H1 (cell line): Measurements from ENCODE around the gene CCDC73. TPM values are rescaled to one million over a fixed set of nuclear protein-coding genes. Genes with fewer than 3 reads are reported as not detected.

ENCODE experiments used
- CTCF ChIA-PET: fragments of 300-600 bp; sonication (Branson Sonifier 250); formaldehyde crosslinking; loops from one replicate; lab custom pipeline; 2021; ENCODE audit not compliant: partially characterized antibody; lab: Charles Lee
- POLR2A ChIA-PET: fragments of 300-600 bp; sonication (Branson Sonifier 250); formaldehyde crosslinking; loops from one replicate; lab custom pipeline; 2021; ENCODE audit warnings: inconsistent platforms; ENCODE audit not compliant: partially characterized antibody; lab: Charles Lee
- DNase-seq, 2 experiments: peaks; one replicate each; pipeline versions ENCODE4 v3.0.0 to v3.0.0-alpha.2; 2010 to 2022; ENCODE audit warnings: low spot score in 2 of 2, low read depth in 1 of 2, mixed read lengths in 1 of 2
- FAIRE-seq: peaks from 2 replicates; lab custom pipeline; 2011; peaks lifted over from hg19 to GRCh38; lab: Jason Lieb, UNC
- H2AFZ ChIP-seq: 2 replicates; pipeline ENCODE4 v1.8.1; 2012; ENCODE audit warnings: low read length, inconsistent platforms
- H2AK5ac ChIP-seq: 2 replicates; pipeline ENCODE4 v1.6.1; 2013; ENCODE audit warnings: low read depth, low read length
- H2BK120ac ChIP-seq: replicated peaks from 2 replicates; pipeline ENCODE3; 2013; ENCODE audit warnings: low read depth, low read length, inconsistent platforms
- H2BK12ac ChIP-seq: 2 replicates; pipeline ENCODE4 v1.6.1; 2013; ENCODE audit warnings: low read depth, low read length
- H2BK15ac ChIP-seq: 2 replicates; pipeline ENCODE4 v1.6.1; 2013; ENCODE audit warnings: low read length
- H2BK20ac ChIP-seq: 2 replicates; pipeline ENCODE4 v1.6.1; 2013; ENCODE audit warnings: low read length
- H2BK5ac ChIP-seq: 2 replicates; pipeline ENCODE4 v1.6.1; 2013; ENCODE audit warnings: low read depth, low read length
- H3K14ac ChIP-seq: 2 replicates; pipeline ENCODE4 v1.6.1; 2013; ENCODE audit warnings: inconsistent platforms; ENCODE audit not compliant: insufficient read length
- H3K18ac ChIP-seq: 2 replicates; pipeline ENCODE4 v1.6.1; 2013; ENCODE audit warnings: low read length; ENCODE audit errors: extremely low read depth
- H3K23ac ChIP-seq: 2 replicates; pipeline ENCODE4 v1.6.1; 2013; ENCODE audit warnings: inconsistent platforms; ENCODE audit not compliant: insufficient read length
- H3K23me2 ChIP-seq: 2 replicates; pipeline ENCODE4 v1.6.1; 2013; ENCODE audit warnings: low read depth, low read length
- H3K27ac ChIP-seq: 2 replicates; pipeline ENCODE4 v1.6.1; 2011; ENCODE audit warnings: low read depth, low read length, inconsistent platforms
- H3K27me3 ChIP-seq, 4 experiments: replicated peaks in 1 of 4; 1 replicate in 1 of 4; 2 replicates in 3 of 4; pipeline versions ENCODE4 v1.6.1 to v1.8.1; 2011 to 2013; ENCODE audit warnings: low read length in 3 of 4, mild to moderate bottlenecking in 3 of 4, inconsistent platforms in 2 of 4, mixed read lengths in 2 of 4, moderate library complexity in 1 of 4; ENCODE audit not compliant: control insufficient read depth in 3 of 4, insufficient read depth in 3 of 4; ENCODE audit errors: extremely low read depth in 1 of 4
- H3K36me3 ChIP-seq, 4 experiments: 2 replicates each; pipeline versions ENCODE4 v1.6.1 to v1.8.1; 2011 to 2013; ENCODE audit warnings: mild to moderate bottlenecking in 4 of 4, low read length in 3 of 4, moderate library complexity in 2 of 4, control low read depth in 1 of 4, inconsistent platforms in 1 of 4; ENCODE audit not compliant: insufficient read depth in 4 of 4, control insufficient read depth in 2 of 4
- H3K4ac ChIP-seq: replicated peaks from 2 replicates; pipeline ENCODE3; 2013; ENCODE audit warnings: low read length, low read depth, mixed read lengths, inconsistent platforms; ENCODE audit not compliant: insufficient read length
- H3K4me1 ChIP-seq, 4 experiments: replicated peaks in 1 of 4; 1 replicate in 1 of 4; 2 replicates in 3 of 4; pipeline versions ENCODE4 v1.6.1 to v1.8.1; 2011 to 2013; ENCODE audit warnings: low read length in 3 of 4, inconsistent platforms in 2 of 4, mixed read lengths in 1 of 4; ENCODE audit not compliant: insufficient read depth in 4 of 4, control insufficient read depth in 3 of 4
- H3K4me2 ChIP-seq, 2 experiments: 2 replicates each; pipeline versions ENCODE4 v1.6.1 to v1.8.1; 2011 to 2013; ENCODE audit warnings: low read depth in 2 of 2, low read length in 2 of 2, control low read depth in 1 of 2, inconsistent platforms in 1 of 2, mild to moderate bottlenecking in 1 of 2; ENCODE audit not compliant: insufficient read depth in 1 of 2
- H3K4me3 ChIP-seq, 4 experiments: fragments of 200-600, 300-600 bp in 1 of 4; sonication (generic), shearing (Covaris generic), sonication (Bioruptor Twin) in 1 of 4; 2 replicates each; pipeline versions ENCODE4 v1.5.1 to v1.8.1; 2011 to 2016; ENCODE audit warnings: low read length in 4 of 4, low read depth in 3 of 4, control low read depth in 2 of 4, inconsistent platforms in 2 of 4, mild to moderate bottlenecking in 2 of 4, mixed read lengths in 1 of 4, moderate library complexity in 1 of 4; ENCODE audit not compliant: insufficient read depth in 2 of 4; ENCODE audit errors: extremely low read depth in 1 of 4
- H3K56ac ChIP-seq: replicated peaks from 2 replicates; pipeline ENCODE3; 2013; ENCODE audit warnings: low read depth, mild to moderate bottlenecking, mixed read lengths, low read length, inconsistent platforms; ENCODE audit not compliant: insufficient read length
- H3K79me1 ChIP-seq: 2 replicates; pipeline ENCODE4 v1.6.1; 2013; ENCODE audit warnings: low read depth, low read length, control low read depth
- H3K79me2 ChIP-seq, 2 experiments: 2 replicates each; pipeline versions ENCODE4 v1.6.1 to v1.8.1; 2012 to 2013; ENCODE audit warnings: low read length in 2 of 2, mild to moderate bottlenecking in 2 of 2, inconsistent platforms in 1 of 2; ENCODE audit not compliant: insufficient read depth in 2 of 2, control insufficient read depth in 1 of 2
- H3K9ac ChIP-seq, 4 experiments: replicated peaks in 1 of 4; 1 replicate in 1 of 4; 2 replicates in 3 of 4; pipeline versions ENCODE4 v1.6.1 to v1.8.1; 2011 to 2013; ENCODE audit warnings: low read depth in 3 of 4, low read length in 3 of 4, control low read depth in 2 of 4, mild to moderate bottlenecking in 2 of 4, moderate library complexity in 2 of 4, inconsistent platforms in 1 of 4; ENCODE audit errors: extremely low read depth in 1 of 4
- H3K9me3 ChIP-seq, 2 experiments: 2 replicates each; pipeline versions ENCODE4 v1.6.1 to v1.8.1; 2012 to 2013; ENCODE audit warnings: mild to moderate bottlenecking in 2 of 2, moderate library complexity in 2 of 2, control low read depth in 1 of 2, inconsistent platforms in 1 of 2, low read depth in 1 of 2, low read length in 1 of 2, mixed read lengths in 1 of 2; ENCODE audit not compliant: insufficient read depth in 2 of 2
- H4K20me1 ChIP-seq, 2 experiments: replicated peaks in 1 of 2; 2 replicates each; pipeline versions ENCODE3 to v1.8.1; 2011 to 2013; ENCODE audit warnings: inconsistent platforms in 2 of 2, low read length in 2 of 2, mild to moderate bottlenecking in 1 of 2; ENCODE audit not compliant: insufficient read depth in 2 of 2, control insufficient read depth in 1 of 2
- H4K5ac ChIP-seq: 2 replicates; pipeline ENCODE4 v1.6.1; 2013; ENCODE audit warnings: low read length, low read depth, mixed read lengths, inconsistent platforms; ENCODE audit not compliant: insufficient read length
- H4K8ac ChIP-seq: 2 replicates; pipeline ENCODE4 v1.8.0; 2013; ENCODE audit warnings: mild to moderate bottlenecking, moderate library complexity, low read length, inconsistent platforms; ENCODE audit not compliant: insufficient read depth; ENCODE audit errors: extremely low read depth
- H4K91ac ChIP-seq: replicated peaks from 2 replicates; pipeline ENCODE3; 2013; ENCODE audit warnings: low read length, mixed read lengths, inconsistent platforms; ENCODE audit not compliant: insufficient read length
- BCL11A ChIP-seq, 2 experiments: IDR thresholded peaks; one replicate each; pipeline ENCODE4 v1.6.1; 2011; ENCODE audit warnings: low read depth in 2 of 2, low read length in 2 of 2, mild to moderate bottlenecking in 2 of 2
- SP2 ChIP-seq: IDR thresholded peaks from 2 replicates; pipeline ENCODE4 v1.6.1; 2012; ENCODE audit warnings: mild to moderate bottlenecking, low read length, inconsistent platforms
- polyA plus RNA-seq, 7 experiments: library from polyadenylated mRNA; depleted of rRNA in 3 of 7; stranded (reverse) in 5 of 7; unstranded in 2 of 7; fragments of >200 nt in 5 of 7; fragments of 200-250 nt in 2 of 7; gene quantifications; 1 replicate in 5 of 7; 2 replicates in 1 of 7; 4 replicates in 1 of 7; pipeline versions ENCODE4 v1.2.1 to v1.2.3, GENCODE V29; 2011 to 2013; ENCODE audit warnings: missing spikeins in 2 of 7, mixed read lengths in 2 of 7
- total RNA-seq: library from RNA; stranded (reverse); fragmentation: NEBNext Ultra II Directional; extraction: Animal tissue kit (Norgen Biotek cat#: 25700); gene quantifications from 2 replicates; pipeline ENCODE4 v1.2.1, GENCODE V29; 2021

Gene CCDC73
- total and polyA plus RNA-seq, 2 of the 8 experiments (the other 6 are each of a cell fraction or from before 2014, with no cell fraction given): not detected

GRCh38 chr11:32594272-32594671, 200.2 kb downstream of the CCDC73 start:
- no peaks in the 10 kb centered on the region for H3K79me1 ChIP-seq
- H4K91ac ChIP-seq: no peak overlapping the region
- H2BK20ac ChIP-seq: no peak overlapping the region
- H3K4me2 ChIP-seq: no peak overlapping the region
- H3K9ac ChIP-seq: no peak overlapping the region
- H3K4me3 ChIP-seq: no peak overlapping the region
- ChIA-PET CTCF (no interaction called here), POLR2A (interaction anchor here (1.0 to 2.3 kb wide), 6 partner anchors 7 to 209 kb away, joined by 3 to 7 read pairs (median 4); partner anchors contain the start of gene EIF3M)
- no peak overlapping the region for H2BK15ac ChIP-seq
- no peak for DNase-seq
- no peak overlapping the region for H4K8ac ChIP-seq
- no peak overlapping the region for H3K18ac ChIP-seq
- H2BK12ac ChIP-seq: no peak overlapping the region
- no peak overlapping the region for H3K56ac ChIP-seq
- H2AFZ ChIP-seq: no peak overlapping the region
- no peak overlapping the region for H2BK120ac ChIP-seq
- H3K4ac ChIP-seq: no peak overlapping the region
- H2BK5ac ChIP-seq: no peak overlapping the region
- H3K9me3 ChIP-seq: no peaks in the 10 kb centered on the region
- no peak overlapping the region for H2AK5ac ChIP-seq
- FAIRE-seq: no peak
- TF ChIP-seq SP2: no peak
- no peak for TF ChIP-seq BCL11A (IDR thresholded peaks at IDR 0.05; ENCODE audit: low read depth in 2 of 2, low read length in 2 of 2)
- TF ChIP-seq, all 59 proteins: peak for 0
- Histone ChIP-seq H3K79me2 (peaks cover 0 to 25% of the 10 kb centered on the region in 2 experiments; a peak in 2 of 4 replicates), H3K27me3 (no peaks in the 10 kb centered on the region), H3K23ac (no peak overlapping the region), H3K14ac (no peak overlapping the region), H4K20me1 (peaks cover 2 to 3% of the 10 kb centered on the region in 2 experiments), H3K23me2 (no peaks in the 10 kb centered on the region; the same call in 1 of the 2 replicates), H3K27ac (no peak overlapping the region), H3K36me3 (peaks cover 24 to 98% (median 60%) of the 10 kb centered on the region in 4 experiments), H4K5ac (no peak overlapping the region), H3K4me1 (0 out of 7 replicates have a peak, but pooled peaks cover 0 to 3% (median 0%) of the 10 kb centered on the region in 4 experiments)
